GM23248 (cell line): Measurements from ENCODE around the gene TSPEAR. TPM values are rescaled to one million over a fixed set of nuclear protein-coding genes. Genes with fewer than 3 reads are reported as not detected.

Experiments
- DNase-seq: peaks from one replicate; pipeline ENCODE4 v3.0.0-alpha.2; 2015
- H2AFZ ChIP-seq: fragments of 200-600 bp; sonication (generic); 2 replicates; pipeline ENCODE4 v1.6.1; 2016; ENCODE audit warnings: antibody characterized with exemption
- H3F3A ChIP-seq: fragments of 200-600 bp; sonication (generic); 2 replicates; pipeline ENCODE4 v1.6.1; 2016; ENCODE audit warnings: mild to moderate bottlenecking, antibody characterized with exemption, mixed run types; ENCODE audit not compliant: insufficient read depth
- H3K27ac ChIP-seq: fragments of 200-600 bp; sonication (generic); 2 replicates; pipeline ENCODE4 v1.5.1; 2016; ENCODE audit warnings: mild to moderate bottlenecking
- H3K27me3 ChIP-seq: fragments of 200-600 bp; sonication (generic); replicated peaks from 2 replicates; pipeline ENCODE4 v1.6.1; 2016; ENCODE audit warnings: mild to moderate bottlenecking; ENCODE audit not compliant: insufficient read depth
- H3K36me3 ChIP-seq: fragments of 200-600 bp; sonication (generic); 2 replicates; pipeline ENCODE4 v1.6.1; 2016; ENCODE audit warnings: low read depth, mild to moderate bottlenecking
- H3K4me1 ChIP-seq: fragments of 200-600 bp; sonication (generic); 2 replicates; pipeline ENCODE4 v1.6.1; 2016; ENCODE audit warnings: mild to moderate bottlenecking; ENCODE audit not compliant: insufficient read depth
- H3K4me2 ChIP-seq: fragments of 200-600 bp; sonication (generic); one replicate; pipeline ENCODE4 v1.6.1; 2016; ENCODE audit warnings: mild to moderate bottlenecking; ENCODE audit not compliant: unreplicated experiment
- H3K4me3 ChIP-seq: fragments of 200-600 bp; sonication (generic); 2 replicates; pipeline ENCODE4 v1.5.1; 2016; ENCODE audit warnings: mild to moderate bottlenecking
- H3K79me2 ChIP-seq: fragments of 200-600 bp; sonication (generic); 2 replicates; pipeline ENCODE4 v1.6.1; 2016; ENCODE audit warnings: mild to moderate bottlenecking; ENCODE audit not compliant: insufficient read depth
- H3K9ac ChIP-seq: fragments of 200-600 bp; sonication (generic); 2 replicates; pipeline ENCODE4 v1.6.1; 2016; ENCODE audit warnings: mild to moderate bottlenecking
- H3K9me2 ChIP-seq: fragments of 200-600 bp; sonication (generic); 2 replicates; pipeline ENCODE4 v1.6.1; 2016; ENCODE audit warnings: mixed run types, mild to moderate bottlenecking, moderate library complexity; ENCODE audit not compliant: insufficient read depth
- H3K9me3 ChIP-seq: fragments of 200-600 bp; sonication (generic); one replicate; pipeline ENCODE4 v1.6.1; 2017; ENCODE audit warnings: low read depth
- H4K20me1 ChIP-seq: fragments of 200-600 bp; sonication (generic); 2 replicates; pipeline ENCODE4 v1.6.0; 2016; ENCODE audit not compliant: insufficient read depth
- EZH2 ChIP-seq: fragments of 200-600 bp; sonication (generic); IDR thresholded peaks from 2 replicates; pipeline ENCODE4 v1.6.1; 2018; ENCODE audit warnings: antibody characterized with exemption, mild to moderate bottlenecking; ENCODE audit not compliant: insufficient read depth, poor library complexity, severe bottlenecking
- EZH2phosphoT487 ChIP-seq: fragments of 200-600 bp; sonication (generic); IDR thresholded peaks from 2 replicates; pipeline ENCODE4 v1.6.1; 2018; ENCODE audit warnings: antibody characterized with exemption, moderate library complexity, mild to moderate bottlenecking, low read depth; ENCODE audit not compliant: insufficient read depth
- WGBS, 2 experiments: methylation state at CpG; one replicate each; pipeline ENCODE4 v1.1.6; 2015 to 2017; ENCODE audit warnings: low lambda C conversion rate in 2 of 2, low coverage in 1 of 2; ENCODE audit errors: missing lambda C conversion rate in 2 of 2; 5-methylcytosine and 5-hydroxymethylcytosine counted together
- in situ Hi-C: fragments of 300-500 bp; cut with MboI; formaldehyde crosslinking; loops from 2 replicates; pipeline ENCODE4 v1.15.0; 2020
- polyA plus RNA-seq: library from polyadenylated mRNA; unstranded; fragments of >200 nt; fragmentation: Nextera tagmentation; extraction: Ambion mirVana; gene quantifications from 2 replicates; pipeline ENCODE4 v1.2.1, GENCODE V29; 2016
- total RNA-seq: library from RNA; depleted of rRNA; stranded (reverse); fragments of >200 nt; shearing (Covaris generic); gene quantifications from 2 replicates; pipeline ENCODE4 v1.2.3, GENCODE V29; 2014

TSPEAR gene
- total and polyA plus RNA-seq, 2 experiments from 2014 or later = not detected

DNA sequence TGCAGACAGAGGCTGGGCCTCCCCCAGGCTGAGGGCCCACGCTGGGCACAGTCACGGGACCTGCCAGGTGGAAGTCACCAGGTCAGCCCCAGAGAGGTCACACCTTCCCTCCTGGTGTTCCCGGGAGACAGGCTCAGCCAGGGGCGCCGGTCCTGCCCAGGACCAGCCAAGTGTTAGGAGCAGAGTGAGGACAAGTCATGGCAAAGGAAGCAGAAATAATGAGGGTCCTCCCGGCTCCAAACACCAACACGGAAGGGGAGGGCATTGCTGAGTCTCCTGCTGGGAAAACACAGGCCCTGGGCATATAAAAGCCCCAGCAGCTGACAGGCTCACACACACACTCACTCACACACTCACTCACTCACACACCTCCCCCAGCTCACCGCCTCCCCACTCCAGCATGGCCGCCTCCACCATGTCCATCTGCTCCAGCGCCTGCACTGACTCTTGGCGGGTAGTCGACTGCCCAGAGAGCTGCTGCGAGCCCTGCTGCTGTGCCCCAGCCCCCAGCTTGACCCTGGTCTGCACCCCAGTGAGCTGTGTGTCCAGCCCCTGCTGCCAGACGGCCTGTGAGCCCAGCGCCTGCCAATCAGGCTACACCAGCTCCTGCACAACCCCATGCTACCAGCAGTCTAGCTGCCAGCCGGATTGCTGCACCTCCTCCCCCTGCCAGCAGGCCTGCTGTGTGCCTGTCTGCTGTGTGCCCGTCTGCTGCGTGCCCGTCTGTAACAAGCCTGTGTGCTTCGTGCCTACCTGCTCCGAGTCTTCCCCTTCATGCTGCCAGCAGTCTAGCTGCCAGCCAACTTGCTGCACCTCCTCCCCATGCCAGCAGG, 74.1 kb downstream of the TSPEAR start, which contains the start of gene KRTAP10-10:
Gene KRTAP10-10 (plus strand): TSS at position 339 of the 833 bp plus-strand sequence. CDS start 62 bp downstream, at position 401.
- H3K4me2 ChIP-seq = no peak within 1 kb of the TSS
- H3K9me2 ChIP-seq = no peaks in the 10 kb centered on the region
- in situ Hi-C loops = no loop called here
- no peaks in the 10 kb centered on the region for H3K4me1 ChIP-seq
- H3K9ac ChIP-seq = no peak within 1 kb of the TSS
- peaks cover under 1% of the 10 kb centered on the region for H3K9me3 ChIP-seq
- no peaks in the 10 kb centered on the region for H3K27me3 ChIP-seq
- no peaks in the 10 kb centered on the region for H3K79me2 ChIP-seq
- no peaks in the 10 kb centered on the region for H3K36me3 ChIP-seq
- no peak within 1 kb of the TSS for H3K27ac ChIP-seq
- H3K4me3 ChIP-seq = no peak within 1 kb of the TSS
- TF ChIP-seq EZH2phosphoT487 (no peak), EZH2 (no peak)
- no peaks in the 10 kb centered on the region for H4K20me1 ChIP-seq
- H3F3A ChIP-seq = no peaks in the 10 kb centered on the region
- no peak within 1 kb of the TSS for H2AFZ ChIP-seq
- DNase-seq = no peak
- WGBS, 2 experiments = 30 to 32% methylated on average over 21 of the region's 21 CpGs

DNA sequence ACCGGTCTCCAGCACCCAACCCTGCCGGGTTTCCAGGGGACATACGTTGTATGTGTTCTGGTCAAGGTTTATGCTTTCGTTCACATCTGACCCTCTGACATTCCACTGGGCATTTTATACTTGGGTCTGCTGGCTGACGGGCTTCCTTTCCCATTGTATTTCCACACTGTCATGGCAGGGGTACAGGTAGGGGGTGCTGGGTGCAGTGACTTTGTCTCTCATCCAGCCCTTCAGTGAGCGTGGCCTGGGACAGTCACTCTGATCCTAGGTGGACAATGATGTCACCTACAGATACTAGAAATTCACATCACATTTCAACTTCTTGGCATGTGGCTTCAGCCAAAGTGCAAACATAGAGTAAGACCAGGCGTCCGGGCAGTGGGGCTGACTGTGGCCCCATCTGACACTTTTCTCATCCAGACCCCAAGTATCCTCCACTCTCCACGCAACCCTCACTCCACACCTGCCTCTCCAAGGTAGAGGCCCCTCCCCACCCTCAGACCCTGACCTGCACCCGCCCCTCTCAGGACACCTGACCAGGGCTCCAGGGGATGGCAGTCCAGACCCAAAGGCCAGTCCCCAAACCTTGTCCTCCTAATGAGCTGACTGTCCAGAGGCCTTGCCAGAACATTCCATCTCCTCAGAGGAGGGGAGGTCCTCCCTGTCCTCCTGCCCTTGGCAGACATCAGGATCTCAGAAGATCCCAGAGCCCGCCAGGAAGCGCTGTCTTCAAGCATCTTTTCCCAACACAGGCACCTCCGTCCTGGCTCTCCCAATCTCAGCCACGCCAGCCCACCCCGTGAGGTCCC, 75.0 kb downstream of the TSPEAR start:
- H3K4me1 ChIP-seq = no peaks in the 10 kb centered on the region
- no peaks in the 10 kb centered on the region for H4K20me1 ChIP-seq
- in situ Hi-C loops = no loop called here
- no peaks in the 10 kb centered on the region for H3F3A ChIP-seq
- H3K9me2 ChIP-seq = no peaks in the 10 kb centered on the region
- H3K27me3 ChIP-seq = no peaks in the 10 kb centered on the region
- no peak for DNase-seq
- WGBS, 2 experiments = 46 to 50% methylated on average over 15 of the region's 15 CpGs
- no peak overlapping the region for H2AFZ ChIP-seq
- no peak overlapping the region for H3K4me2 ChIP-seq
- H3K9me3 ChIP-seq = peaks cover 4% of the 10 kb centered on the region
- H3K4me3 ChIP-seq = no peak overlapping the region
- no peak overlapping the region for H3K9ac ChIP-seq
- no peaks in the 10 kb centered on the region for H3K79me2 ChIP-seq
- no peaks in the 10 kb centered on the region for H3K36me3 ChIP-seq
- TF ChIP-seq EZH2phosphoT487 (no peak), EZH2 (no peak)
- H3K27ac ChIP-seq = no peak overlapping the region

DNA sequence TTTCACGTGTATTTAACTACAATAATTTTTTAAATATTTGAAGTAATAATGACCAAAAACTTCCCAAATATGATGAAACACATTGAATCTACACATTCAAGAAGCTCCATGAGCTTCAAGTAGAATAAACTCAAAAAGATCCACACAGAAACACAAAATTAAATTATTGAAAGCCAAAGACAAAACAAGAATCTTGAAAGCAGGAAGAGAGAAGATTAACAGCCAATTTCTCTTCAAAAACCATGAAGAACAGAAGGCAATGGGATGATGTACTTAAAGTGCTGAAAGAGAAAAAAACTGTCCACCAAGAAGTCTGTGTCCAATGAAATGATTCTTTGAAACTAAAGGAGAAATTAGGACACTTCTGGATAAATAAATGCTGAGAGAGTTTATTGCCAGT, 79.3 kb downstream of the TSPEAR start:
- WGBS, 2 experiments = 63 to 64% methylated on average over 1 of the region's 1 CpG
- H3K27ac ChIP-seq = no peak overlapping the region

DNA sequence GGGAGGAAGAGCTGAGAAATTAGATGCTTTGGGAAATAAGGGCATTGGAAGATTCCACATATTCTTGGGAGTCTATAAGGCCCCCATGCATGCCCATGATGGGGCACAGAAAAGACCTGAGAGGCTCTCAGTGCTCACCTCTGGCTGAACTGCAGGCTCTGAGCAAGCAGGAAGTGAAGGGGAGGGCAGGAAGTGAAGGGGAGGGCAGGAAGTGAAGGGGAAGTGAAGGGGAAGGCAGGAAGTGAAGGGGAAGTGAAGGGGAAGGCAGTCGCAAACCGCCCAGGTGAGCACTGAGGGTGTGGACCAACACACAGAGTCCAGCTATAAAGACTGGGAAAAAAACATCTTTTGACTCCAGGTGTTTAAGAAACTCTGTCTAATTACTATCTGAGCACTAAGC, 80.9 kb downstream of the TSPEAR start:
- Histone ChIP-seq H3K36me3 (no peaks in the 10 kb centered on the region), H3K4me1 (no peaks in the 10 kb centered on the region), H3K27me3 (no peaks in the 10 kb centered on the region), H3K79me2 (no peaks in the 10 kb centered on the region), H3K9ac (no peak overlapping the region), H3F3A (no peaks in the 10 kb centered on the region), H3K4me3 (no peak overlapping the region), H2AFZ (no peak overlapping the region), H4K20me1 (no peaks in the 10 kb centered on the region), H3K9me2 (no peaks in the 10 kb centered on the region), H3K27ac (no peak overlapping the region), H3K9me3 (peaks cover 4% of the 10 kb centered on the region), H3K4me2 (no peak overlapping the region)
- in situ Hi-C loops = no loop called here
- 48 to 51% methylated on average over 2 of the region's 2 CpGs for WGBS, 2 experiments
- DNase-seq = no peak
- TF ChIP-seq EZH2phosphoT487 (no peak), EZH2 (no peak)

More for the DNA sequence above, 79.3 kb downstream of the TSPEAR start:
- Histone ChIP-seq H3K36me3 (no peaks in the 10 kb centered on the region), H3K4me3 (no peak overlapping the region), H3K4me2 (no peak overlapping the region), H2AFZ (no peak overlapping the region), H3K79me2 (no peaks in the 10 kb centered on the region), H3F3A (no peaks in the 10 kb centered on the region), H3K9ac (no peak overlapping the region), H3K4me1 (no peaks in the 10 kb centered on the region), H3K9me2 (no peaks in the 10 kb centered on the region), H3K27me3 (no peaks in the 10 kb centered on the region), H3K9me3 (peaks cover 4% of the 10 kb centered on the region), H4K20me1 (no peaks in the 10 kb centered on the region)
- in situ Hi-C loops = no loop called here
- no peak for TF ChIP-seq EZH2
- no peak for TF ChIP-seq EZH2phosphoT487
- DNase-seq = no peak
